Forelimb muscle (tissue), 1 donor: ENCODE results near the gene CRYBG1. TPM values are rescaled to one million over a fixed set of nuclear protein-coding genes. Genes with fewer than 3 reads are reported as not detected.

Experiments used
- DNase-seq: peaks from one replicate; pipeline ENCODE4 v3.0.0-alpha.2; 2013; ENCODE audit warnings: low read depth
- polyA plus RNA-seq: library from polyadenylated mRNA; unstranded; fragments of 120-200 nt; gene quantifications from one replicate; pipeline ENCODE4 v1.2.1, GENCODE V29; 2013; ENCODE audit not compliant: insufficient read length

The CRYBG1 gene
- polyA plus RNA-seq, 1 donor, result 2.0 TPM

DNA sequence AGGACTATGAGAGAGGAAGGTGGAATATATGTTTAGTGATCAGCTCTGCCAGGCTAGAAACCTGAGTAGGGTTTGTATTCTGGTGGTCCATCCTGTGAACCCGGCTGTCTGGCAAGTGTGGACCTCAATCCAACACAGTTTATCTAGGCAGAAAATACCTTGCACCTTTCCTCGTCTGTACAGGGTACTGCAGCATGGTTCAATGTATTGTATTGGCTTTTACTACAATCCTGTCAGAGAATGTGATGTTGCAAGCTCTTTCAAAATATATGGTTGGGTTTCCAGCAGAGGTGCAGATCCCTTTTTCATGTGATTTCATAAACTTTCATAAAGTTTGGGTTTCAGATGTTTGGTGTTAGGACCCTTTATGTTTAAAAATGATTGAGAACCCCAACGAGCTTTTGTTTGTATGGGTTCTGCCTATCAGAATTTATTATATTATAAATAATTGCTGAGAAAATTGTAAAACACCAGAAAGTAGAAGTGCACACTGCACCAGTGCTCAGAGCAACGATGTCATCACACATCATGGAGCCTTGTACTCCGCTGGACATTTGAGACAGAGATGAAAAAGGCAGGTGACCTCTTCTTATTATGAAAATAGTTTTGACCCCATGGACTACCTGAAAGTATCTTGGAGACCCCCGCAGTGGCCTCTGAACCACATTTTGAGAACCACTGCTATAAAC is 162.2 kb downstream of the CRYBG1 start:
- DNase-seq, result no peak

DNA sequence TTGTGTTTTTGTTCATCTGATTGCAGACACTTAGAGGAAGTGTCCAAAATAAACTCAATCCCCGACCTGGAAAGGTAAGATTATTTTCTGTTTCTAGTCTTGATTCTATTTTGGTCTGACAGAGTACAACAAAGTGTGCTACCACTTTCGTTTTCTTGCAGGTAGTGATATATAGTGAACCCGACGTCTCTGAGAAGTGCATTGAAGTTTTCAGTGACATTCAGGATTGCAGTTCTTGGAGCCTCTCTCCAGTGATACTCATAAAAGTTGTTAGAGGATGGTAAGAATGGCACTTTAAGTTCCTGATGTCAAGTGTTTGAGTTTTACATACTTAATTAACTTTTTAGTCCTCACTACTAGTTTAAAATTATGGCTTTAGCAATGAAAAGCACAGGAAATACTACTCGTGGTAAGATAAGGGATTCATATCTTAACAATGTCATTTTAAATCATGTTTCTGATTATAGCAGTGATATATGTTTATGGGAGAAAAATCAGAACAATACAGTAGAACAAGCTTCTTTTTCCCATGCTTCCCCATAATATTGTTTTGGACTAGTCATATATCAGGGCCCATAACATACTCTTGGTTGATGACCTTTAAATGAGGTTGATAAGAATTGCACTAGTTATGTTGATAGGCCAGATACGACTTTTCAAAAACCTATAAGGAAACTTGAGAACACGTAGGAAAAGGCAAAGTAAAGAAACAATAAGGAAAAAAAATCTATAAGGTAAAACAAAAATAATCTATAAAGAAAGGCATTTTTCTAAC is 164.8 kb downstream of the CRYBG1 start:
- DNase-seq, result no peak

DNA sequence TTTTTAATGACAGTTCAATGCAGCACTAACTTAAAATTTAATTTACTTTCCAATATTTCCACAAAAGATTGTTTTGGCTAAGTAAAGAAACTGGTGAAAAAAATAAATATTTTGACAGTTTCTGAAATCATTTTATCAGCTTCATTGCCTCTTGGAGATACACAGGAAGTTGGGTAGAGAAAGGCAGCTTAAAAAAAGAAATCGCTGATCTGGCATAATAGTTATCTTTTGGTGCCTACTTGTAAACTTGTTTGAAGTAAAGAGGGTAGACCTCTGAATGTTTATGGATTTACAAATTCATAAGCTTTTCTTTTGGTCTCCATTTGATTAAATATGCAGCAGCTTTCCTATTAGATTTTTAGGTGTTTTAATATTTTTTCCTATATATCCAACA is 165.4 kb downstream of the CRYBG1 start:
- no peak for DNase-seq

DNA sequence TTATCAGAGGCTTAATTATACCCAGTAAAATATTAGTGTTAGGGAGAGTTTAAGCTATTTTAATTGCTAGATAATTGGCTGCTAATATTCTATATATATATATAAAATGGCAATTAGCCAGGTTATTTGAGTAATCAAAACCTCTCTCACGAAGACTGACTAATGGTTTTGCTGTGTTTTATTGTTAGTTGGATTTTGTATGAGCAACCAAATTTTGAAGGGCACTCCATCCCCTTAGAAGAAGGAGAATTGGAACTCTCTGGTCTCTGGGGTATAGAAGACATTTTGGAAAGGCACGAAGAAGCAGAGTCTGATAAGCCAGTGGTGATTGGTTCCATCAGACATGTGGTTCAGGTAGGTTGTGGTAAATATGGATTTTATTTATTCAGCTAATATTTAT is 166.6 kb downstream of the CRYBG1 start:
- no peak for DNase-seq

DNA sequence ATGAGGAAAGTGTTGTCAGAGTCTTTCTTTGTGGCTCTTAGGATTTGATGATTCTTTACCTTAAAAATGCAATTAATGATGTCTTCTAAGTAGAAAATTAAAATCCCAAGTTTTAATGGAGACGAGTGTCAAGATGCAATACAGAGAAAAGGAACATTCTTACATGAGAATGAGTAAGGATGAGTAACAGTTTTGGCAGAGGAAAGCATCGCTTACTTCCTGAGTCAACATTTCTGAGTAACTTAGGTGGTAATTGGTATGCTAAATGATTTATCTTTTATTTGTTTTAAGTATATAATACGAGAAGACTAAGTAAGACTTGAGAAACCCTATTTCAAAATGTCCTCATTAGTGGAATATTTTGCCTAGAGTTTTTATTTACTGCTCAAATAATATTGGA is 167.5 kb downstream of the CRYBG1 start:
- no peak for DNase-seq

DNA sequence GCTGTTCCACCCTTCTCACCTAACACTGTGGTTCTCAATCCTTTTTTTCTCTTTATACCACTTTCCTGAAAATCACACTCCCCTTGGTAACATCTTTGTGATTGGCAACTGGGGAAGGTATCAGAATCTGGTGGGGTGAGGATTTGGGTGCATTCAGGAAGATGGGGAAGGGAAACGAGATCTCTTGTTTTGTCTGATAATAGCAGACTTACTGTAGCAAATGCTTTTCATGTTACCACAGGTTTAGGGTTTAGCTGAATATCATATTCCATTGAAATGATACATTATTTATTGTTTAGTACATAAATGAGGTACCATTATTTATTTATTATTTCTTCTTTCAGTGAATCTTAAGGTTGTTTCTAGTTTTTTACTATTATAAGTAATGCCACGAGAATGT is 168.0 kb downstream of the CRYBG1 start:
- no peak for DNase-seq

DNA sequence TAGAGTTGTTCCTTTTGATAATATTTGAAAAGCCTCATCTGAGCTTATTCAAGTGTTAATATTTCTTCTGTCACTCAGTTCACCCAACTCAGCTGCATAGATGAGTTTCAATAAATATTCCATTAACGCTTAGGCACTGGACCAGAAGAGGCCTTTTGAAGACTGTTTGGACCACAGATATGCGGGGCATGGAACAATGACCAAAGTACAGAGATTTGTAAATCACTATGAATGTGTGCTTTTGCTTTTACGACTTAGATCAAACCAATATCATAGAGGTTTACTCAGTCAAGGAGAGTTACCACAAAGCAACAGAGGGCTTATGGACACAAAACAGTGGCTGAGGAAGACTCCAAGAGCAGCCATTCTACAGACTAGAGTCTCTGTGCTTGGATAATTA is 168.9 kb downstream of the CRYBG1 start:
- no peak for DNase-seq

DNA sequence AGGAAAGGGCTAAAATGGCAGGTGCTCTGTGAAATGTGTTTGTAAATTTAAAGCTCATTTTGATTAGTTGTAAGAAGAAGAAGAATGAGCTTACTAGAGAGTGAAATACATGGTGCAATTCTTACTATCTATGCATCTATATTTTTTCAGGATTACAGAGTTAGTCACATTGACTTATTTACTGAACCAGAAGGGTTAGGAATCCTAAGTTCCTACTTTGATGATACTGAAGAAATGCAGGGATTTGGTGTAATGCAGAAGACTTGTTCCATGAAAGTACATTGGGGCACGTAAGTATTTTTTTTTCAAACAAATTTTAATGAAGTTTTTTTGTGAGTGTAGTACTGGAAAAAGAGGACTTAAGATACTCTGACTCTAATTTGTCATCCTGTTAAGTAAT is 169.5 kb downstream of the CRYBG1 start:
- no peak for DNase-seq

DNA sequence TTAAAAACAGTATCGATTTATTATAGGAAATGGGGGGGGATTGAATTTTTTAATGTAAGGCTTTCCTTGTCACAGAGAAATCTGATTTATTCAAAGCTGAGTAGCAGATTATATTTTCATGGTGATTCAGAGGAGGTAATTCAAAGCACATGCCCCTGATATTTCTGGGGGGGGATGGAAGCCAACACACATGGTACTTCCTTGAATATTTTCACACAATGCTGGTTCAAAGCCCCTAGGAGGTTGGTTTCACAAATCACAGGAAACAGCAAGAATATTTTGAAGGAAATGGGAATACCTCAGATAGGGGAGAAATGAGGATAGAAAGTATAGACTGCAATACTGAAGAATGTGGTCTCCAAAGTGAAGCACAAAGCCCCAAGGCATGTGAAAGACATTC is 170.0 kb downstream of the CRYBG1 start:
- no peak for DNase-seq

DNA sequence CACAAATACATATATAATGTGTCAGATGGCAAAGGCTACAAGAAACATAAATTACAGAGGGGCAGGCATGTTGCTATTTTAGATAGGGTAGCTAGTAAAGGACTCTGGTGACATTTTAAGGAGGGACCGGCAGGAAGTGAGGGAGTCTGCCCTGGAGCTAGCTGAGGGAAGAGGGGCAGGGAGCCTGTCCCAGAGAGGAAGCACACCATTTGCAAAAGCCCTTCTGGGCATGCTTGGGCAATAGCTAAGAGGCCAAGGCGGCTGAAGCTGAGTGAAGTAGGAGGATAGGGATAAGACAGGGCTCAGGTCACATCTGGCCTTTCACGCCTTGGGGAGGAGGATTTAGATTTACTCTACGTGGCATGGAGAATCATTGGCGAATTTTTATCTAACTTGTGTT is 172.5 kb downstream of the CRYBG1 start:
- DNase-seq, result no peak

DNA sequence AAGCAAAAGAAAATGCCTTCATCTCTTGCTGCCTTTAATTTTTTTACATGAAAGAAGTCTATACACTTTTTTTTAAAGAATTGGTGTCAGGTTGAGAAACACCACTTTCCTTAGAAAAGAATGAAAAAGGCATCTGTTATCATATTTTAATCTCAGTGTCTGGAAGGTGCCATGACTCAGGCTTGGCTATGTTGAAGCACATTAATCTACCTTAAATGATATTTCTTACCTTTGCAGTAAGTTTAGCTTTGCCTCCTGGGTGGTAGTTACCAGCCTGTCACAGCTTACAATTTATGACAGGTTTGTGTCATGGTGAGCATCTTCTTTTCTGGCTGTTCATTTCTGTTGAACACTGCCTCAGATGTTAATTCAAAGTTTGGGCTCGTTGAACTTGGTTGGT is 173.5 kb downstream of the CRYBG1 start:
- DNase-seq, result no peak

DNA sequence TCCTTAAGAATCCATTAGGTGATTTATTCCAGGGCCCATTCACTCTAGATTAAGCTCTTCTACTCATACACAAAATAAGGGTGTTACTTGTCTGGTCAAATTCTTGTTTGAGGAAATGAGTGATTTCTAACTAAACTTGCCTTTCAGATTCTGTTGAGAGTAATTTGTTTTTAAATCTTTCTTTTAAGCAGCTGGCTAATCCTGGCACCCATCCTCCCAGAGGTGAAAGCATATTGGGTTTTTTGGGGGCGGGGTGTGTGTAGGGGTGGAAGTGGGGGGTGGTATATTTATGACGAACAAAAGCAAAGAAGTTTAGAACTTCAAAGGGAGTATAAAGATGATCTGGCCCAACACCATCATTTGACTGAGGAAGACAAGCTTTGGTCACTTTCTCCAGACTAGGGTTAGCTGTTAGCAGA is 174.1 kb downstream of the CRYBG1 start:
- no peak for DNase-seq

DNA sequence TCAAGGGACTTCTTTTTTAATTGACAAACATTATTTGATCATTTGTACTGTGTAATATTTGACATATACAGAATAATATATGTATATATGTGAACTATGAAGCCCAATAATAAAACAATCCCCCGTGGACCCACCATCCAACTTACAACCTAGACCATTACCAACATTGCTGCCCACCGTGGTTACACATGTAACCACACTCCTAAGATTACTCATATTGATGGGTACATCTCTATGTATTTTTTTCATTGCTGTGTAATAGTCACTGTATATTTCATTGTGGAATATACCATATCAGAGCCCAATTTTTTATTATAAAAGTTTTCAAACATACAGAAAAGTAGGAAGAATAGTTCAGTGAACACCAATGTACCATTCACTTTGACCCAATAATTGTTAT is 174.5 kb downstream of the CRYBG1 start:
- no peak for DNase-seq

DNA sequence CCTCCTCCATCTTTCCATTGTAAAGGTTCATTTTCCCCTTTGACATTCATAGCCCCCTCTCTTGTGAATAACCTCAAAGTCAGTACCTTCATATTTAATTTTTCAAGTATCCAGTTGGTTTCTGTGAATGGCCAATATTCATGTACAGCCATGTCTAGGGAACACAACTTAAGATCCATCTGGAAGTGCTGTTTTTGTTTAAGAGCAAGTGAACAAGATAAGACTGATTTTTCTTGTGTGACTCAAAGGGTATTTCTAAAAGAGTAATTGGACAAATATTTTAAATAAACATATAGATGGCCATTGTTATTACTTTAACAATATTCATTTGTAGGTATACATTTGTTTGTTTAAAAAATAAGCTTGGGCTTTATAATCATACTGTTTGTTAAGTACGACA is 175.8 kb downstream of the CRYBG1 start:
- DNase-seq, result no peak

DNA sequence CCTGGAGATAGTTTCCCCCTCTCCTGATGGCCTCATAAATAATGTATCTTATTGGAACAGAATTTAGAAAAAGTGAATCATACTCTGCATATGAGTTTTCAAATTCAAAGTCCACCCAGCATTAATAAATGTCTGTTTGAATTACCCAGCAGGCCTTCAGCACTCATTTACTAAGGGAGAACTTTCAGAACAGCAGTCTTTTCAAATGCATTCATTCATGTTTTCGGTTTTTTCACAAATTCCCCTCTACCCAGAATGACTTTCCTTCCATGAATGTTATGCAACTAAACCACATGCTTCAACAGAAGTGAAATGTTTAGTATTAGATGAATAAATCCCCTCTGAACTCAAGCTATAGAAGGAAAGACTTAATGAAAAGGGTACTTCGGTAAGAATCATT is 176.3 kb downstream of the CRYBG1 start:
- DNase-seq, result no peak

DNA sequence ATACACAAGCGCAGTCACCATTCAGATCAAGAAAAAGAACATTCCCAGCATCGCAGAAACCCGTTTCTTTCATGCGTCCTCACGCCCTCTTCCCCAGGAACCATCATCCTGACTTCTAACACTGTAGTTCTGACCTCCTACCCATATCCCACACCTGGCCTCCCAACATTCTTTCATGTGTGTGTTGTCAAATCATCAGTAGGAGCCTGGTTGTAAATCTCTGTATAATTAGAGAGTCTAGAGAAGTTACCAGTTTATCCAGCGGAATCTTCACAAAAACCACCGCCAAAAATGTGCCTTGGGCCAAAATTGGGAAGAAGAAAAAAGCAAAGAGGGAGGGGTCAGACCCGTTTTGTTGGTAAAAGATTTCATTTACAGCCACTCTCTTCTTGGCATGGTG is 177.1 kb downstream of the CRYBG1 start:
- no peak for DNase-seq

DNA sequence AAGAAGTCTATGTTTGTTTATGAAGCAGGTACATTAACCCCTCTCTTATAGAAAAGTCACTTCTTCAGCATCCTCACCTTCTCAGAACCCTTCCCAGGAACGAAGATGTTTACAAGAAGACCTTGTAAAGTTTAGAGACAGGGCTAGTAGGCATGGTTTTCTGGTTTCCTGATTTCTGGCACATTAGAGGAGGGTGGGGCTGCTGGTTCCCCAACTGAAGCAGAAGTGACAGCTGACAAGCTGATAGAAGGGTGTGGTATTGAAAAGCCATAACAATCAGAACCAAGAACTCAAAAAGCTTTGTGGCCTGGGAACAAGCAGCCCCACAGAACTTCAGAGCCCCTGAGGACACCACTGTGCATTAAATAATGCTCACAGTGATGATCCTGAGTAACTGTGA is 177.6 kb downstream of the CRYBG1 start:
- no peak for DNase-seq

DNA sequence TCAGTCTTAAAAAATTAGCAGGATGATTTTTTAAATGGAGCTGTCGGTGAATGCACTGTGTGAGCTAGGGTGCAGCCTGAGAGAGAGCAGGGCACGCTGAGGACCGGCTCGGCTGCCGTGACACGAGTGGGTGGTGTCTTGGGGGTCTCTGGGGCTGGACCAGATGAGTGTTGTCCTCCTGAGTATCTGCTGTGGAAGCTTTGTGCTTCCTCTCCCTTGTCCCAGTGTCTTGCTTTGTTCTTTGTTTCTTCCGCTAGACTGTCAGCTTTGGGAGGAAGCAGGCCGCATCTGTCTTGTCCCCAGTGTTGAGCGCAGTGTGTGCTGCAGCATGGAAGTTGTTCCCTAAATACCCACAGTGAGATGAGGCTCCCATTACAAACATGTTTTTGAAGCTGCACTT is 179.4 kb downstream of the CRYBG1 start:
- no peak for DNase-seq

DNA sequence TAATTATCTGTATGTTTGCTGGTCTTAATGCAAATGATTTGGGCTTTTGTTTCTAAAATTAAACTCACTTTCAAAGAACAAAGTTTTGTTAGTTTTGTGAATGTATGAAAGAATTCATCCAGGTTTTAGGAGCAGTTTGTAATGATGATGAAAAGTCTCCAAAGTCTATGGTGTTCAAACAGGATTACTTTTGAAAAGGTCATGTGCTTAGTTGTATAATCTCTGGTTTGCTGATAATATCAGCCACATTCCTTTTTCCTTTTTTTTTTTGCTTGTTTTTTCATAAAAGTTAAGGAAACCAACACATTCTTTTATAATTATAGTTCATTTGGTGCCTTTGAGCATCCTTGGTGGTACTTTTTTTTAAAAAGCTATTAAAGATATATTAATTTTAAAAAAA is 179.9 kb downstream of the CRYBG1 start:
- DNase-seq, result no peak

DNA sequence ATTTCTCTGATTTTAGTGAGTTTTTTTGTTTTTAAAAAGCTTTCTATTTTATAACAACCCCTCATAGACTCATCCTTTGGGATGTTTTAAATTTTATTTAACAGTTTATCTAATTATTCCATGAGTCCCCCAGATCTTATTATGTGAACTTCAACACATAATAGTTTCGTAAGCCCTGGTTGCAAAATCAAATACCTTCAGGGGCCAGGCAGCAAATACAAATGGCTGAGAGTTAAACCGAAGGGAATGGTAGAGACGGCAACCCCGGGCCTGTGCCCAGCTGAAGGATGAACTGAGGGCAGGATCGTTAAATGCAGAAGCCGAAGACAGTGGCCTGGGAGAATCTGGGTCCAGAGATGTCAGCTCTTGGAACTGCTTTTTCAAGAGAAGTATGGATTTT is 180.4 kb downstream of the CRYBG1 start:
- no peak for DNase-seq

DNA sequence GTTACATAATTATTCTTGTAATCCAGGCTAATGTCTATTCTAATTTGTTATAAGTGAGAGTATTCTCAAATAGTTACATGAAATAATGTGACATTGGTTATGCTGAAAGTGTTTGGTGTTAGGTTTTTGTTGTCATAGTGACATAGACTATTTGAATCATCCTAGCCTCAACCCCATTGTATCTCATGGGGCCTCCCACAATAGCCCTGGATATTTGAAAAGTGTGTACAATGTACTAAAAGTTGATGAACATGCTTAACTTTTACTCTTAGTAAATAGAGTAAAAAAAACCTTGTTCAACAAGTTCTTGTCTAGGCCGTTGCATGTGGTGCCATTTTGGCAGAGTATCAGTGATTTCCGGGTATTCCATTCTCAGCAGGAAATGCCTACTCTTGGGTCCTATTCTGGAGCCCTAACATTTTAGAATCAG is 185.8 kb downstream of the CRYBG1 start:
- DNase-seq, result no peak

DNA sequence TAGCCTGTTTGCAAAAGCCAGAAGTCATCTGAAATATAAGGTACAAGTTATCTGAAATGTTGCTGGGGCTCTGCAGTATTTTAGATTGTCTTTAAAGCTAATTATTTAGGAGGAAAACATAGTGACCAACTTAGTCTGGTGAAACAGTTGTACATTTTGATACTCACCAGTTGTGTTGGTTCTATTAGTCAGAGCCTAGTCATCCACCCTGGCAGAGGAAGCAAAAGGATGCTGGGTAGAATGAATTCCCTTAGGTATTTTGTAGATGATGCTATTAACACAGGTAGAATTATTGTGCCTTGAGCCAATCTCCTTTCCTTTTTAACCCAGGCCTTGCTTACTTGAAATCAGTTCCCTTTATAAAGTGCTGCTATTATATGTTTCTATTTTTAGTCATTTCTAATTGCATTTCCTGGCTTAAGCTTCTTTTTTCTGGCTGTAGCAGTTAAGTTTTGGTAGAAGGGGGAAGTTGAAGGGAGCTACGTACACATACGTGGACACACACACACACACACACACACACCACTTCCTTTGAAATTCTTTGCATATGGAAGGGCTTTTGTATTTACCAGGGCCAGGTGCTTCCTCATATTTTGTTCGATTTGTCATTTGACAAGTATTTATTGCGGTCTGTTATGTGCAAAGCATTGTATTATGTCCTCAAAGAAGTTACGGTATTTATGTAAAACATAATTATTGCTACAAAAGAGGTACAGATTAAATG is 186.3 kb downstream of the CRYBG1 start:
- DNase-seq, result no peak
